WTC11 (cell line): ENCODE data around the gene LRRC14B. TPM values are rescaled to one million over a fixed set of nuclear protein-coding genes. Genes with fewer than 3 reads are reported as not detected.
"Not testable (repeated sequence)": the region's sequence is repeated elsewhere in the genome, so short reads cannot be mapped to it uniquely, and the experiment has no call there.

Experiments used
- ATAC-seq: fragments of 200-7000 bp; cut with Tn5 transposase; 2 replicates; pipeline ENCODE4 v1.10.0; 2021; ENCODE audit warnings: mild to moderate bottlenecking, moderate library complexity
- CTCF ChIA-PET: fragments of 300-600 bp; sonication (Branson Sonifier 250); formaldehyde crosslinking; loops from one replicate; lab custom pipeline; 2021; ENCODE audit warnings: antibody characterized with exemption; lab: Charles Lee
- POLR2A ChIA-PET: fragments of 350-600 bp; sonication (Branson Sonifier 250); formaldehyde crosslinking; loops from one replicate; lab custom pipeline; 2021; ENCODE audit warnings: antibody characterized with exemption; lab: Charles Lee
- DNase-seq: peaks from one replicate; pipeline ENCODE4 v3.0.0; 2021; ENCODE audit warnings: low spot score
- H3K27ac Mint-ChIP-seq: 2 replicates; pipeline ENCODE4 v1.8.0; 2021; ENCODE audit warnings: mixed read lengths
- H3K27me3 Mint-ChIP-seq: 2 replicates; pipeline ENCODE4 v1.8.0; 2021; ENCODE audit warnings: low read depth, mild to moderate bottlenecking, moderate library complexity, mixed read lengths
- H3K36me3 Mint-ChIP-seq: 2 replicates; pipeline ENCODE4 v1.8.0; 2021; ENCODE audit warnings: mixed read lengths
- H3K4me1 Mint-ChIP-seq: 2 replicates; pipeline ENCODE4 v1.8.0; 2022; ENCODE audit warnings: mixed read lengths
- H3K4me3 Mint-ChIP-seq: 2 replicates; pipeline ENCODE4 v1.8.0; 2021; ENCODE audit warnings: mild to moderate bottlenecking, moderate library complexity, mixed read lengths
- H3K9me3 Mint-ChIP-seq: 2 replicates; pipeline ENCODE4 v1.8.0; 2021; ENCODE audit warnings: mixed read lengths
- ELF4 ChIP-seq: sonication (generic); formaldehyde crosslinking; IDR thresholded peaks from 2 replicates; pipeline ENCODE4 v1.8.1; 2022; ENCODE audit warnings: low read depth, mild to moderate bottlenecking, moderate library complexity, missing genetic modification reagents
- EMX1 ChIP-seq: fragments of 250-450 bp; sonication (Bioruptor Pico); IDR thresholded peaks from 2 replicates; pipeline ENCODE4 v1.8.0; 2021; ENCODE audit warnings: mild to moderate bottlenecking
- ESRRA ChIP-seq: sonication (generic); formaldehyde crosslinking; IDR thresholded peaks from 2 replicates; pipeline ENCODE4 v1.8.1; 2022; ENCODE audit warnings: mild to moderate bottlenecking, missing genetic modification reagents, borderline replicate concordance
- MYBL2 ChIP-seq: sonication (generic); formaldehyde crosslinking; IDR thresholded peaks from 2 replicates; pipeline ENCODE4 v1.8.1; 2023; ENCODE audit warnings: mild to moderate bottlenecking, moderate library complexity, missing genetic modification reagents
- OVOL2 ChIP-seq: fragments of 250-450 bp; sonication (Bioruptor Pico); IDR thresholded peaks from 2 replicates; pipeline ENCODE4 v1.9.0; 2021; ENCODE audit warnings: mild to moderate bottlenecking, borderline replicate concordance
- RORB ChIP-seq: fragments of 250-450 bp; sonication (Bioruptor Pico); IDR thresholded peaks from 2 replicates; pipeline ENCODE4 v1.9.0; 2021; ENCODE audit warnings: mild to moderate bottlenecking
- ZNF232 ChIP-seq: sonication (generic); formaldehyde crosslinking; IDR thresholded peaks from 2 replicates; pipeline ENCODE4 v1.8.0; 2022; ENCODE audit warnings: mild to moderate bottlenecking, missing genetic modification reagents
- ZNF317 ChIP-seq: sonication (generic); formaldehyde crosslinking; IDR thresholded peaks from 2 replicates; pipeline ENCODE4 v1.8.1; 2023; ENCODE audit warnings: low read depth, mild to moderate bottlenecking, moderate library complexity, missing genetic modification reagents, borderline replicate concordance
- ZNF671 ChIP-seq: fragments of 250-450 bp; sonication (Bioruptor Pico); IDR thresholded peaks from 2 replicates; pipeline ENCODE4 v1.8.0; 2021; ENCODE audit warnings: mild to moderate bottlenecking
- total RNA-seq: library from RNA; stranded (reverse); gene quantifications from 3 replicates; pipeline ENCODE4 v1.2.3, GENCODE V29; 2021
- TF ChIP-seq, protein P1 (sequence below): sonication (generic); formaldehyde crosslinking; IDR thresholded peaks from 2 replicates; pipeline ENCODE4 v1.8.1; 2022; ENCODE audit warnings: low read depth, missing genetic modification reagents, borderline replicate concordance
- TF ChIP-seq, protein P2 (sequence below): fragments of 250-450 bp; sonication (Bioruptor Pico); IDR thresholded peaks from 2 replicates; pipeline ENCODE4 v1.9.0; 2021; ENCODE audit warnings: moderate library complexity, mild to moderate bottlenecking, inconsistent platforms, borderline replicate concordance
- TF ChIP-seq, protein P3 (sequence below): sonication (generic); formaldehyde crosslinking; IDR thresholded peaks from 2 replicates; pipeline ENCODE4 v1.8.1; 2022; ENCODE audit warnings: mild to moderate bottlenecking, moderate library complexity, missing genetic modification reagents
- TF ChIP-seq, protein P4 (sequence below): sonication (generic); formaldehyde crosslinking; IDR thresholded peaks from 2 replicates; pipeline ENCODE4 v1.8.0; 2022; ENCODE audit warnings: mild to moderate bottlenecking, missing genetic modification reagents
- TF ChIP-seq, protein P5 (sequence below): sonication (generic); formaldehyde crosslinking; IDR thresholded peaks from 2 replicates; pipeline ENCODE4 v1.8.1; 2023; ENCODE audit warnings: mild to moderate bottlenecking, missing genetic modification reagents, moderate library complexity
- TF ChIP-seq, protein P6 (sequence below): sonication (generic); formaldehyde crosslinking; IDR thresholded peaks from 2 replicates; pipeline ENCODE4 v1.8.1; 2023; ENCODE audit warnings: mild to moderate bottlenecking, moderate library complexity, missing genetic modification reagents
- TF ChIP-seq, protein P7 (sequence below): sonication (generic); formaldehyde crosslinking; IDR thresholded peaks from 2 replicates; pipeline ENCODE4 v1.8.0; 2023; ENCODE audit warnings: mild to moderate bottlenecking, missing genetic modification reagents
- TF ChIP-seq, protein P8 (sequence below): sonication (generic); formaldehyde crosslinking; IDR thresholded peaks from 2 replicates; pipeline ENCODE4 v1.8.1; 2023; ENCODE audit warnings: mild to moderate bottlenecking, missing genetic modification reagents

Gene LRRC14B
- total RNA-seq, 1 experiment from 2014 or later = not detected

DNA sequence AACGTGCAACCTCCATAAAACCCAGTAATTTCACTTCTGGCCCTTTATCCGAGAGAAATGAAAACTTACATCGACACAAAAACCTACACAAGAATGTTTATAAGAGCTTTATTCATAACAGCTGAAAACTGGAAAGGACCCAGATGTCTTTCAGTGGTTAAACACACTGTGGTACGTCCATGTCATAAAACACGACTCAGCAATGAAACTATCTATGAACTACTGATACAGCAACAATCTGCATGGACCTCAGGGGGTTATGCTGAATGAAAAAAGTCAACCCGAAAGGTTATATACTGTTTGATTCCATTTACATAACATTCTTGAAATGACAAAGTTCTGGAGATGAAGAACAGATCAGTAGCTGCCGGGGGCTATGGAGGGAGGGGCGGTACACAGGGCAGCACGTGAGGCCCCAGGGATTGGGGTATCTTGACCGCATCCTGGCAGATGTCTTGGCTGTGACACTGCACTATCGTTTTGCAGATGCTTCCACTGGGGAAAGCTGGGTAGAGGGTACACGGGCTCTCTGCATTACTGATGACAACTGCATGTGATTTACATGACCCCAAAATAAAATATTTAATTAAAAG, 22.6 kb downstream of the LRRC14B start:
- Mint-ChIP-seq H3K9me3 (no peaks in the 10 kb centered on the region), H3K4me1 (peaks cover 7% of the 10 kb centered on the region), H3K4me3 (no peak overlapping the region), H3K36me3 (peaks cover 15% of the 10 kb centered on the region), H3K27ac (no peak overlapping the region), H3K27me3 (no peaks in the 10 kb centered on the region)
- ATAC-seq = no peak
- ChIA-PET CTCF (no interaction called here), POLR2A (no interaction called here)
- no peak for TF ChIP-seq EMX1
- TF ChIP-seq OVOL2 (CRISPR knock-in tag) = no peak
- TF ChIP-seq, protein P1, sequence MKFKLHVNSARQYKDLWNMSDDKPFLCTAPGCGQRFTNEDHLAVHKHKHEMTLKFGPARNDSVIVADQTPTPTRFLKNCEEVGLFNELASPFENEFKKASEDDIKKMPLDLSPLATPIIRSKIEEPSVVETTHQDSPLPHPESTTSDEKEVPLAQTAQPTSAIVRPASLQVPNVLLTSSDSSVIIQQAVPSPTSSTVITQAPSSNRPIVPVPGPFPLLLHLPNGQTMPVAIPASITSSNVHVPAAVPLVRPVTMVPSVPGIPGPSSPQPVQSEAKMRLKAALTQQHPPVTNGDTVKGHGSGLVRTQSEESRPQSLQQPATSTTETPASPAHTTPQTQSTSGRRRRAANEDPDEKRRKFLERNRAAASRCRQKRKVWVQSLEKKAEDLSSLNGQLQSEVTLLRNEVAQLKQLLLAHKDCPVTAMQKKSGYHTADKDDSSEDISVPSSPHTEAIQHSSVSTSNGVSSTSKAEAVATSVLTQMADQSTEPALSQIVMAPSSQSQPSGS = no peak
- TF ChIP-seq ZNF232 = no peak
- no peak for TF ChIP-seq ELF4 (CRISPR knock-in tag)
- TF ChIP-seq ESRRA (CRISPR knock-in tag) = no peak
- TF ChIP-seq, protein P2, sequence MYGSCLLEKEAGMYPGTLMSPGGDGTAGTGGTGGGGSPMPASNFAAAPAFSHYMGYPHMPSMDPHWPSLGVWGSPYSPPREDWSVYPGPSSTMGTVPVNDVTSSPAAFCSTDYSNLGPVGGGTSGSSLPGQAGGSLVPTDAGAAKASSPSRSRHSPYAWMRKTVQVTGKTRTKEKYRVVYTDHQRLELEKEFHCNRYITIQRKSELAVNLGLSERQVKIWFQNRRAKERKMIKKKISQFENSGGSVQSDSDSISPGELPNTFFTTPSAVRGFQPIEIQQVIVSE (CRISPR knock-in tag) = no peak
- no peak for TF ChIP-seq ZNF317
- TF ChIP-seq, protein P3, sequence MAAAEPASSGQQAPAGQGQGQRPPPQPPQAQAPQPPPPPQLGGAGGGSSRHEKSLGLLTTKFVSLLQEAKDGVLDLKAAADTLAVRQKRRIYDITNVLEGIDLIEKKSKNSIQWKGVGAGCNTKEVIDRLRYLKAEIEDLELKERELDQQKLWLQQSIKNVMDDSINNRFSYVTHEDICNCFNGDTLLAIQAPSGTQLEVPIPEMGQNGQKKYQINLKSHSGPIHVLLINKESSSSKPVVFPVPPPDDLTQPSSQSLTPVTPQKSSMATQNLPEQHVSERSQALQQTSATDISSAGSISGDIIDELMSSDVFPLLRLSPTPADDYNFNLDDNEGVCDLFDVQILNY = no peak
- TF ChIP-seq, protein P4, sequence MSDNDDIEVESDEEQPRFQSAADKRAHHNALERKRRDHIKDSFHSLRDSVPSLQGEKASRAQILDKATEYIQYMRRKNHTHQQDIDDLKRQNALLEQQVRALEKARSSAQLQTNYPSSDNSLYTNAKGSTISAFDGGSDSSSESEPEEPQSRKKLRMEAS (CRISPR knock-in tag) = no peak
- TF ChIP-seq, protein P5, sequence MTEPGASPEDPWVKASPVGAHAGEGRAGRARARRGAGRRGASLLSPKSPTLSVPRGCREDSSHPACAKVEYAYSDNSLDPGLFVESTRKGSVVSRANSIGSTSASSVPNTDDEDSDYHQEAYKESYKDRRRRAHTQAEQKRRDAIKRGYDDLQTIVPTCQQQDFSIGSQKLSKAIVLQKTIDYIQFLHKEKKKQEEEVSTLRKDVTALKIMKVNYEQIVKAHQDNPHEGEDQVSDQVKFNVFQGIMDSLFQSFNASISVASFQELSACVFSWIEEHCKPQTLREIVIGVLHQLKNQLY (CRISPR knock-in tag) = no peak
- TF ChIP-seq RORB (CRISPR knock-in tag) = no peak
- TF ChIP-seq, protein P6, sequence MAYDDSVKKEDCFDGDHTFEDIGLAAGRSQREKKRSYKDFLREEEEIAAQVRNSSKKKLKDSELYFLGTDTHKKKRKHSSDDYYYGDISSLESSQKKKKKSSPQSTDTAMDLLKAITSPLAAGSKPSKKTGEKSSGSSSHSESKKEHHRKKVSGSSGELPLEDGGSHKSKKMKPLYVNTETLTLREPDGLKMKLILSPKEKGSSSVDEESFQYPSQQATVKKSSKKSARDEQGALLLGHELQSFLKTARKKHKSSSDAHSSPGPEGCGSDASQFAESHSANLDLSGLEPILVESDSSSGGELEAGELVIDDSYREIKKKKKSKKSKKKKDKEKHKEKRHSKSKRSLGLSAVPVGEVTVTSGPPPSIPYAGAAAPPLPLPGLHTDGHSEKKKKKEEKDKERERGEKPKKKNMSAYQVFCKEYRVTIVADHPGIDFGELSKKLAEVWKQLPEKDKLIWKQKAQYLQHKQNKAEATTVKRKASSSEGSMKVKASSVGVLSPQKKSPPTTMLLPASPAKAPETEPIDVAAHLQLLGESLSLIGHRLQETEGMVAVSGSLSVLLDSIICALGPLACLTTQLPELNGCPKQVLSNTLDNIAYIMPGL (CRISPR knock-in tag) = no peak
- TF ChIP-seq, protein P7, sequence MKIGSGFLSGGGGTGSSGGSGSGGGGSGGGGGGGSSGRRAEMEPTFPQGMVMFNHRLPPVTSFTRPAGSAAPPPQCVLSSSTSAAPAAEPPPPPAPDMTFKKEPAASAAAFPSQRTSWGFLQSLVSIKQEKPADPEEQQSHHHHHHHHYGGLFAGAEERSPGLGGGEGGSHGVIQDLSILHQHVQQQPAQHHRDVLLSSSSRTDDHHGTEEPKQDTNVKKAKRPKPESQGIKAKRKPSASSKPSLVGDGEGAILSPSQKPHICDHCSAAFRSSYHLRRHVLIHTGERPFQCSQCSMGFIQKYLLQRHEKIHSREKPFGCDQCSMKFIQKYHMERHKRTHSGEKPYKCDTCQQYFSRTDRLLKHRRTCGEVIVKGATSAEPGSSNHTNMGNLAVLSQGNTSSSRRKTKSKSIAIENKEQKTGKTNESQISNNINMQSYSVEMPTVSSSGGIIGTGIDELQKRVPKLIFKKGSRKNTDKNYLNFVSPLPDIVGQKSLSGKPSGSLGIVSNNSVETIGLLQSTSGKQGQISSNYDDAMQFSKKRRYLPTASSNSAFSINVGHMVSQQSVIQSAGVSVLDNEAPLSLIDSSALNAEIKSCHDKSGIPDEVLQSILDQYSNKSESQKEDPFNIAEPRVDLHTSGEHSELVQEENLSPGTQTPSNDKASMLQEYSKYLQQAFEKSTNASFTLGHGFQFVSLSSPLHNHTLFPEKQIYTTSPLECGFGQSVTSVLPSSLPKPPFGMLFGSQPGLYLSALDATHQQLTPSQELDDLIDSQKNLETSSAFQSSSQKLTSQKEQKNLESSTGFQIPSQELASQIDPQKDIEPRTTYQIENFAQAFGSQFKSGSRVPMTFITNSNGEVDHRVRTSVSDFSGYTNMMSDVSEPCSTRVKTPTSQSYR = no peak
- TF ChIP-seq, protein P8, sequence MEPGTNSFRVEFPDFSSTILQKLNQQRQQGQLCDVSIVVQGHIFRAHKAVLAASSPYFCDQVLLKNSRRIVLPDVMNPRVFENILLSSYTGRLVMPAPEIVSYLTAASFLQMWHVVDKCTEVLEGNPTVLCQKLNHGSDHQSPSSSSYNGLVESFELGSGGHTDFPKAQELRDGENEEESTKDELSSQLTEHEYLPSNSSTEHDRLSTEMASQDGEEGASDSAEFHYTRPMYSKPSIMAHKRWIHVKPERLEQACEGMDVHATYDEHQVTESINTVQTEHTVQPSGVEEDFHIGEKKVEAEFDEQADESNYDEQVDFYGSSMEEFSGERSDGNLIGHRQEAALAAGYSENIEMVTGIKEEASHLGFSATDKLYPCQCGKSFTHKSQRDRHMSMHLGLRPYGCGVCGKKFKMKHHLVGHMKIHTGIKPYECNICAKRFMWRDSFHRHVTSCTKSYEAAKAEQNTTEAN (CRISPR knock-in tag) = no peak
- no peak for TF ChIP-seq ZNF671 (CRISPR knock-in tag)
- TF ChIP-seq MYBL2 = no peak
- DNase-seq = no peak

DNA sequence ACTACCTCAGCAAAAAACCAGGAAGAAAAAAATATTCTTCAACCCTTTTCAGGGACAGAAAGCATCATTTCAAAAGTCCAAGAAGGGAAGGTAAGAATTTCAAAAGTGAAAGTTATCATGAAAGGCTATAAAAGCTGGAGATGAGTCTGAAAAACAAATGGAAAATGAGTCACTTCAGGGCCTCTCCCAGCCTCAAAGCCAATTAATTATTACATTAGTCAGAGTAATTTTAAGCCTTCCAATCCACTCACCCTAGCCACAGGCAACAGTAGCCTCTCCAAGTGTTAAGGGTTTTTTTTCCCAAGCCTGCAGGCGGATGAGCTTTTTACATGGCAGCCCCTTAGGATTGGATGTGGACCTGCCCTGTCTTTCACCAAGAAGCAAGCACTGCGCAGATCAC, 24.0 kb downstream of the LRRC14B start:
- H3K27me3 Mint-ChIP-seq, H3K4me3 Mint-ChIP-seq, H3K9me3 Mint-ChIP-seq, CTCF ChIA-PET, DNase-seq, POLR2A ChIA-PET, ATAC-seq: not testable (repeated sequence)
- peak overlapping the region; percentile 60; the same call in 1 of the 2 replicates for H3K27ac Mint-ChIP-seq
- H3K4me1 Mint-ChIP-seq = peaks cover 17% of the 10 kb centered on the region
- peaks cover 15% of the 10 kb centered on the region for H3K36me3 Mint-ChIP-seq

DNA sequence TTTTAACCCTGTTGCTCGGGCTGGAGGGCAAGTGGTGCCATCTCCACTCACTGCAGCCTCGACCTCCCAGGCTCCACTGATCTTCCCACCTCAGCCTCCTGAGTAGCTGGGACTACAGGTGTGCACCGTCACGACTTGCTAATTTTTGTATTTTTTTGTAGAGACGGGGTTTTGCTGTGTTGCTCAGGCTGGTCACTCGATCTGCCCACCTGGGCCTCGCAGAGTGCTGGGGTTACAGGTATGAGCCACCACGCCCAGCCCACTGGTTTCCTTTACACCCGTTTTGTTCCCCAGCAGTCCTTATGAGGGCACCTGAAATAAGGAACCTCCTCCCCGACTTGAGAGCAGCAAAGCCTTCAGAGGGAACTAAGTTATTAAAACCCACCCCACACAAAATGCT, 24.8 kb downstream of the LRRC14B start:
- POLR2A ChIA-PET, CTCF ChIA-PET, DNase-seq, H3K27me3 Mint-ChIP-seq, H3K4me3 Mint-ChIP-seq, H3K9me3 Mint-ChIP-seq, H3K27ac Mint-ChIP-seq, ATAC-seq: not testable (repeated sequence)
- Mint-ChIP-seq H3K36me3 (peaks cover 15% of the 10 kb centered on the region), H3K4me1 (peaks cover 24% of the 10 kb centered on the region)
